CD4-positive, CD25-positive, alpha-beta regulatory T cell (primary cell): ENCODE data around the gene MORN1. TPM values are rescaled to one million over a fixed set of nuclear protein-coding genes. Genes with fewer than 3 reads are reported as not detected.

Source experiments
- polyA plus RNA-seq, 4 donors: library from polyadenylated mRNA; unstranded; fragments of 300-500 nt; fragmentation: Illumina TruSeq; gene quantifications; one replicate each; pipeline ENCODE4 v1.2.3, GENCODE V29; 2021
- total RNA-seq: library from RNA; stranded (reverse); gene quantifications from one replicate; pipeline ENCODE4 v1.2.3, GENCODE V29; 2022

Gene MORN1
- total and polyA plus RNA-seq, 5 donors from 2014 or later, result 1.3 to 7.3 (median 2.4) TPM

Other genes starting within 250 kb of the MORN1 start
- 40.4 TPM for gene FAAP20, start 196.8 kb downstream of the MORN1 start, total RNA-seq
- 10 to 100 TPM; 40.0 to 66.5 (median 51.5) TPM for gene FAAP20, start 196.8 kb downstream of the MORN1 start, polyA plus RNA-seq
- 218 TPM for gene SKI, start 163.2 kb downstream of the MORN1 start, total RNA-seq
- under 1 TPM; 0.25 to 0.57 (median 0.31) TPM for gene SKI, start 163.2 kb downstream of the MORN1 start, polyA plus RNA-seq
- 91.3 TPM for gene RER1, start 287 bp upstream of the MORN1 start, total RNA-seq
- 100 to 1,000 TPM; 156 to 184 (median 173) TPM for gene RER1, start 287 bp upstream of the MORN1 start, polyA plus RNA-seq
- 7.6 TPM for gene PEX10, start 21.0 kb upstream of the MORN1 start, total RNA-seq
- gene PEX10, start 21.0 kb upstream of the MORN1 start, polyA plus RNA-seq, result 1 to 10 TPM; 6.3 to 9.7 (median 8.4) TPM
- gene PLCH2, start 84.7 kb upstream of the MORN1 start, total RNA-seq, result 43.4 TPM
- 1 to 10 TPM in 3 of 4 donors, under 1 TPM in 1; 0.35 to 2.8 (median 1.1) TPM for gene PLCH2, start 84.7 kb upstream of the MORN1 start, polyA plus RNA-seq
- 66.6 TPM for gene PANK4, start 135.0 kb upstream of the MORN1 start, total RNA-seq
- gene PANK4, start 135.0 kb upstream of the MORN1 start, polyA plus RNA-seq, result 10 to 100 TPM; 16.8 to 23.7 (median 17.3) TPM
- gene HES5, start 138.7 kb upstream of the MORN1 start, total RNA-seq, result not detected
- gene HES5, start 138.7 kb upstream of the MORN1 start, polyA plus RNA-seq, result not detected
- 235 TPM for gene TNFRSF14, start 164.8 kb upstream of the MORN1 start, total RNA-seq
- gene TNFRSF14, start 164.8 kb upstream of the MORN1 start, polyA plus RNA-seq, result 10 to 100 TPM; 57.3 to 75.8 (median 73.8) TPM
- gene PRXL2B, start 195.2 kb upstream of the MORN1 start, total RNA-seq, result 24.5 TPM
- 10 to 100 TPM; 24.7 to 31.1 (median 27.2) TPM for gene PRXL2B, start 195.2 kb upstream of the MORN1 start, polyA plus RNA-seq
- 0.79 TPM for gene MMEL1, start 241.5 kb upstream of the MORN1 start, total RNA-seq
- 10 to 100 TPM; 11.7 to 18.1 (median 15.4) TPM for gene MMEL1, start 241.5 kb upstream of the MORN1 start, polyA plus RNA-seq